Activated effector memory CD4-positive, alpha-beta T cell treated with Interleukin-2 at 50 U/mL for 16 hours (primary cell): ENCODE data around the gene TSPY9.
"Not testable (repeated sequence)": the region's sequence is repeated elsewhere in the genome, so short reads cannot be mapped to it uniquely, and the experiment has no call there.

Experiments
- DNase-seq: peaks from one replicate; pipeline ENCODE4 v3.0.0-alpha.2; 2020

The TSPY9 gene

GRCh38 chrY:9486967-9487366 lies at the start of gene TSPY9:
TSS of gene TSPY9 (plus strand) at chrY:9487267. CDS start at chrY:9487313, 46 bp downstream.
- not testable (repeated sequence) for DNase-seq

DNA sequence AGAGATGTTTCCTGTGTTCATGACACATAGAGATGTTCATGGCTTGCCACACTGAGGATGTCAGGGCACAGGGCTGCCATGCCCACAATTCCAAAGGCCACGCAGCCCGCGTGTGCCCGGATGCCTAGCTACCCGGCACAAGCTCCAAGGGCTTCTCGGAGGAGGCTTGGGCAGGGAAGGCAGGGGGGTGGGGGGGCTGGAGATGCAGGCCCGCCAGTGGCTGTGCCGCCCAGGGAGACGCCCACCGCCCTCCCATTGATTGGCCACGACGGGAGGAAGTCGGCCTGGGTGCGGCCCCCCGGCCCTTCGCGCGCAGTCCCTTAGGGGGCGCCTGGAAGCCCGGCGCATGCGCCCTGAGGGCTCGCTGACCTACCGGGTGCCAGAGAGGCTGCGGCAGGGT lies 20.4 kb upstream of the TSPY9 start, which contains the start of gene TSPY1:
TSPY1 (plus strand) TSS at position 301 of the 400 bp plus-strand sequence; CDS start at position 347, 46 bp downstream.
- DNase-seq: not testable (repeated sequence)

- DNase-seq: not testable (repeated sequence)
These were observed 17.3 kb downstream of the TSPY9 start for GRCh38 chrY:9504396-9504795.

GRCh38 chrY:9516287-9516686 lies 29.2 kb downstream of the TSPY9 start:
- DNase-seq: not testable (repeated sequence)

GRCh38 chrY:9527580-9527979 lies 40.5 kb downstream of the TSPY9 start, which contains the start of gene TSPY10:
TSS of gene TSPY10 (plus strand) at chrY:9527880. CDS start at chrY:9527926, 46 bp downstream.
- DNase-seq: not testable (repeated sequence)
